ENCODE data around the gene AP1G2.

AP1G2 gene

GRCh38 chr14:23556700-23557440, 10.7 kb downstream of the AP1G2 start:
- no peak for DNase-seq

- DNase-seq = peak; percentile 95
These were observed 11.5 kb downstream of the AP1G2 start, which contains the start of gene THTPA for GRCh38 chr14:23555882-23556699. TSS of gene THTPA (plus strand) at chr14:23556271. CDS start at chr14:23556758, 487 bp downstream.

GRCh38 chr14:23555533-23555881, 12.1 kb downstream of the AP1G2 start:
- no peak for DNase-seq

GRCh38 chr14:23551266-23552028, 16.1 kb downstream of the AP1G2 start, which contains the start of gene ZFHX2:
TSS of gene ZFHX2 (minus strand) at chr14:23551765. CDS start at chr14:23535325, 16,440 bp downstream.
- DNase-seq = peak; percentile 82

DNA sequence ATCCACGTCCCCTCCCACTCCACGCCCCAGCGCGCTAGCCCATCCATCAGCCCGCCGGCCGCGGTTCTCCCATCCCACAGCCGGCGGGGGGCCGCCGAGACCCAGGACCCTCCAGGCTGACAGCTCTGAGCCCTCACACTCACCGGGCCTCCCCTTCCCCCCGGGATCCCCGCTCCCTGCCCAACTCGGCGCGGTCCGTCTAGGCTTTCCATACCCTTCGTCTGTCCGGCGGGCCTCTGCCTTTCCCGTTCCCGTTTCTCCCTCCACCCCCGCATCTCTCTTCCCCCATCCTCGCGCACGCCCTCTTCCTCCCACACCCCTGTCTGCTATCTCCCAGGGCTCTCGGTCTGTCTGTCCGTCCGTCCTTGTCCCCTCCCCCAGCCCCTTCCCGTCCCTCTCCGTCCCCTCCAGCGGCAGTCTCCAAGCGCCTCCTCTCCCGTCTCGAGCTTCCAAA, 16.8 kb downstream of the AP1G2 start:
- DNase-seq = no peak

DNA sequence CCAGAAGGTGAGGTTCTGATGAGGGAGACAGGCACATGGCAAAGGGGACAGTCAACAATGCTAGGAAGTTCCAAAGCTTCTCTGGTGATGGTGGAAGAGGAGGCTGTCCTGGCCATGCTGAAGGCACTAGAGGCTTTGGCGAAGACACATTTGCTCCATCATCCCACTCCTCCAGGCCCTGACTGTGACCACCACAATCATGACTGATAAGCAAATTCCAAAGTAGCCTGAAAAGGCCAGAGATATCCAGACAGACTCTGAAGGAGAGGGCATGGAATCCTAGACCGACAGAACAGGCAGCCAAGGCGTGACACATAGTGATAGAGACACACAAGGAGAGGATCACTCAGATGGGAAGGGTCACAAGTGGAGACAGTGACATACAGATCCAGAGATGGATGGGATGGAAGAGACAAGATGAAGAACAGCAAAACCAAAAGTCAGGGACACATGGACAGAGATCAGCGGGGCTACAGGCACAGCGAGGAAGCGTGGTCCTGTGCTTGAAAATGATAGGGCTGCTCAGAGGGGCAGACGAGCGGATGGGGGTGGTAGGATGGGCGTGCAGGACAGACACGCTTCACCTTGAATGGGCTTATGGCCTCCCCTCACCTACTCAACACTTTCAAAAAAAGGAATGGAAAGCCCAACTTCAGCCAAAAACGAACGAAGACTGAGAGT, 17.3 kb downstream of the AP1G2 start:
- DNase-seq = no peak

- no peak for DNase-seq
These were observed 19.0 kb downstream of the AP1G2 start for GRCh38 chr14:23548351-23549318.

DNA sequence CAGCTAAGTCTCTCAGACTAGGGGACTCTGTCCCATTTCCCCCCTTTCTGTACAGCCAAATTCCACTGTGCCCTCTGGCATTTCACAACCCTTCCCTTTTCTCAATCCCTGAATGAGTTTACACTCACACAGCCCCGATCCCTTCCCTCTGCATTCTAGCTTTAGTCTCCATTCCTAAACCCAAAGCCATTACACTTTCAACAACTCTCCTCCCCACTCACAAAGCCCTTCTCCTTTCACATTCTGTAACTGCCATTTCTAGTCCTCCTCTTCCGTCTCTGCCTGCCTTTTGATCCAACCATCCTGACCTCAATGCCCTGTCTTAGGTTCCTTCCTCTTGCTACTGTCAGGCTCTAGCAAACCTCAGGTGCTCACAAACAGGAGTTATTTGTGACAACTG, 19.7 kb downstream of the AP1G2 start:
- DNase-seq = no peak

- DNase-seq = no peak
These were observed 21.0 kb downstream of the AP1G2 start for GRCh38 chr14:23546450-23547035.

GRCh38 chr14:23545740-23546365, 21.7 kb downstream of the AP1G2 start:
- DNase-seq = no peak

GRCh38 chr14:23544511-23545447, 22.8 kb downstream of the AP1G2 start:
- no peak for DNase-seq

DNA sequence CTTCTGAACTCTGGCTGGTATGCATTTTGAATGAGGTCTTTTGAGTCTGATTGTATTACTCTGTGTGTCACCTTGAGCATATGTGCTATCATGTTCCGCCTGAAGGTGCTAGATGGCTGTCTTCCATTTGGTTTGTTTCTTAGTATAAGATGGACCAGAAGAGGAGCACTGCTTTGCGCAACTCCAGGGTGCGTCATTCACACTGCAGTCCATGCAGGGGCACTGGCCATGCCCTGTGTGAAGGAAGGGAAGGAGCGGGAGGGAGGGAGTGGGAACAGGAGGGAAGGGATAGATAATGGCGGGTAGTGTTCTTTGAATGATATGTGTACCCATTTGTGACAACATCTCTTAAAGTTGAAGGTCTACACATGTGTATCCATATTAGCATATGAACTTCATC, 24.2 kb downstream of the AP1G2 start:
- DNase-seq = no peak

GRCh38 chr14:23542261-23542660, 25.3 kb downstream of the AP1G2 start:
- DNase-seq = no peak

DNA sequence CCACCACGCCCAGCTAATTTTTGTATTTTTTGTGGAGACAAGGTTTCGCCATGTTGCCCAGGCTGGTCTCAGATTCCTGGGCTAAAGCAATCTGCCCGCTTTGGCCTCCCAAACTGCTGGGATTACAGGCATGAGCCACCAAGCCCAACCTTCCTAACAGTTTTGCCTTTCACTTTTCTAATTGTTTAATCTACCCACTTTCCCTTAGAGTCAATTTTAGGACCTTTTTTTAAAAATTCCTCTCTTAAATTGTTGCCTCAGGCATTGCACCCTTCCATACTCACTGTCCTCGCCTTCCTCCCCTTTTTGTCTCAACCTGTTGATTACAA, 27.5 kb downstream of the AP1G2 start:
- no peak for DNase-seq

DNA sequence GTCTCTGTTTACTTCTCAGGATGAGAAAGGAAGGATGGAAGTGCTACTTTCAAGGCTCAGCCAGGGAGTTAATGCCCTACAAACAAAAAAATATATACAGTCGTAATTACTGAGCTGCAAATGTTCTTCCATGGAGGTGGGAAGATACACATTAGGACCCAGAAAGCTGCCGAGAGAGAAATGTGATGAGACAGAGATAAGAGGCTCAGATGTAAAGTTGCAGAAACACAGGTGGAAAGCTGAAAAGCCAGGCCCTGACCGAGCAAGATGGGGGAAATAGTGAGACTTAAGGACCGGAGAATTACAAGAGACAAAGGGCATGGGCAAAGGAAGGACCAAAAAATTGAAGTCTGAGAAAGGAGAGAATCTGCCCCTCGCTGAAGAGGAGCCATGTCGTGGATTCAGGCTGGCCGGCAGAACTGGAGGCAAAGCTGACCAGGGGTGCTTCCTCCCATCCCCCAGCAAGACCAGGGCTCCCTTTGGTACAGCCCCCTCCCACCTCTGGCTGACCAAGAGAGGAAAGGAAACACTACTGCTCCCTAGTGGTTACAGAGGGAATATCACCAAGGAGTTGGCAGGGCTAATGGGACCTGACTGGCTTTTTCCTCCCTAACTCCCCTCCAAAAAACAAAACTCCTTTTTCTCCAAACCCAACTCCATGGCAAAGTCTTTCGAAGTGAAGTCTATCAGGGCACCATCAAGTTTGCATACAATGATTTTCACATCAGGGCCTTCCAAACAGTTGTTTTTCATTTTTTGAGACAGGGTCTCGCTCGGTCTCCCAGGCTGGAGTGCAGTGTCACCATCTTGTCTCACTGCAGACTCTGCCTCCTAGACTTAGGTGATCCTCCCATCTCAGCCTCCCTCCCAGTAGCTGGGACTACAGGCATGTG, 28.1 kb downstream of the AP1G2 start:
- peak; percentile 52 for DNase-seq

- no peak for DNase-seq
These were observed 28.8 kb downstream of the AP1G2 start for GRCh38 chr14:23538785-23539184.

DNA sequence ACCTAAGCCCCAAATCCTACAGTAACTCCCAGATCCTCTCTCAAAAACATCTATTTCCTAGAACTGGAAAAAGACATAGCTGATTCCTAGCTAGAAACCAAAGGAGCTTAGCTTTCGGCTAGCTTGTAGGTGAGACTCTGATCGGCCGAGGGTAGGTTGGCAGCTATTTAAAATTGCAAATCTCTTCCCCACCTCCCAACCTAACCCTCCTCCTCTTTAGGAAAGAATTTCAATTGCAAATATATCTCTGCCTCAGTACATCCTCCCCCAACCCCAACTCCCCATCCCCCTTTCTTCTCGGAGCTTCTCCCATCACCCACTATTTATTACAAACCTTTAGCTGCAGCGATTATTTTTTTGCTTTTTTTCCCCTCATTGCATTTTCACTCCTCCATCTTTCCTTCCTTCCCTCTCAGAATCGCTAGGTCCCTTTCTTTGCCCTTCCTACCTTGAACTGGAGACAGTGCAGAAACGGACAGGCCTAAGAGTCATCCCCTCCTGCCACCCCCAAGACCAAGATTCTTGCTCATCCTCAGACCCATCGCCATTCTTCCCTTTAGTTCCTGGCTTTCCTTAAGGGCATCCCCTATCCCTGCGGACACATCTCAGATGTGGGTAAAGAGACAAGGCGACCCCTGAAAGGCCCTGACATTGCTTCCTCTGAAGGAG, 29.4 kb downstream of the AP1G2 start:
- DNase-seq = no peak

Data from hematopoietic multipotent progenitor cell treated with erythropoietin and hydrocortisone succinate and interleukin-3 and kit ligand, for 8 days (in vitro differentiated cells).